ENCODE data around the gene CITED1.

- TF ChIP-seq CTCF (IDR thresholded peaks at IDR 0.05) (no peak), POLR2A (IDR thresholded peaks at IDR 0.05) (no peak)
Observed at GRCh38 chrX:72317139-72317538, 11.4 kb upstream of the CITED1 start.
